GM12872 (cell line): Measurements from ENCODE around the gene CYP27A1.

Experiments used
- CTCF ChIP-seq: IDR thresholded peaks from 3 replicates; pipeline ENCODE4 v1.5.1; 2011; ENCODE audit warnings: low read depth, mild to moderate bottlenecking, low read length, moderate library complexity; ENCODE audit not compliant: insufficient read depth

The CYP27A1 gene

GRCh38 chr2:218813771-218814460, 32.0 kb downstream of the CYP27A1 start:
- TF ChIP-seq CTCF: no peak

GRCh38 chr2:218814540-218815243, 32.7 kb downstream of the CYP27A1 start:
- no peak for TF ChIP-seq CTCF

- no peak for TF ChIP-seq CTCF
Observed at GRCh38 chr2:218815244-218815637, 33.3 kb downstream of the CYP27A1 start.

GRCh38 chr2:218815649-218816048, 33.7 kb downstream of the CYP27A1 start:
- TF ChIP-seq CTCF: no peak

- no peak for TF ChIP-seq CTCF
Observed at GRCh38 chr2:218816561-218817011, 34.6 kb downstream of the CYP27A1 start.

GRCh38 chr2:218819093-218819492, 37.1 kb downstream of the CYP27A1 start:
- TF ChIP-seq CTCF: no peak

GRCh38 chr2:218820746-218821369, 38.9 kb downstream of the CYP27A1 start:
- no peak for TF ChIP-seq CTCF
